BE2C (cell line): Measurements from ENCODE around the gene MTFMT.
A peak's percentile ranks its signal among the peaks of the same experiment; 100 is the strongest.
"Not testable (repeated sequence)": the region's sequence is repeated elsewhere in the genome, so short reads cannot be mapped to it uniquely, and the experiment has no call there.

Experiments
- DNase-seq: peaks from one replicate; pipeline ENCODE4 v3.0.0-alpha.2; 2020
- H3K27me3 ChIP-seq: fragments of 250-450 bp; sonication (Bioruptor Pico); 2 replicates; pipeline ENCODE4 v1.5.1; 2020; ENCODE audit warnings: mild to moderate bottlenecking
- H3K36me3 ChIP-seq: fragments of 250-450 bp; sonication (Bioruptor Pico); 2 replicates; pipeline ENCODE4 v1.5.1; 2020; ENCODE audit warnings: mild to moderate bottlenecking
- H3K4me1 ChIP-seq: fragments of 250-450 bp; sonication (Bioruptor Pico); 2 replicates; pipeline ENCODE4 v1.5.1; 2020
- H3K4me3 ChIP-seq: 2 replicates; pipeline ENCODE4 v1.5.1; 2011; ENCODE audit warnings: low read depth, low read length
- H3K9me3 ChIP-seq: fragments of 250-450 bp; sonication (Bioruptor Pico); 2 replicates; pipeline ENCODE4 v1.5.1; 2020
- CTCF ChIP-seq: IDR thresholded peaks from 2 replicates; pipeline ENCODE4 v1.5.1; 2012; ENCODE audit warnings: mild to moderate bottlenecking, low read depth, low read length

The MTFMT gene

GRCh38 chr15:65027593-65027992 is 1.8 kb downstream of the MTFMT start:
- DNase-seq: no peak
- no peak for TF ChIP-seq CTCF
- H3K4me3 ChIP-seq: no peak overlapping the region

GRCh38 chr15:65026756-65027155 is 2.7 kb downstream of the MTFMT start:
- TF ChIP-seq CTCF: no peak
- no peak overlapping the region for H3K4me3 ChIP-seq
- no peaks in the 10 kb centered on the region for H3K9me3 ChIP-seq
- DNase-seq: no peak
- no peaks in the 10 kb centered on the region for H3K4me1 ChIP-seq
- H3K27me3 ChIP-seq: no peaks in the 10 kb centered on the region
- peaks cover 12% of the 10 kb centered on the region; the same call in 1 of the 2 replicates for H3K36me3 ChIP-seq

More at GRCh38 chr15:65027593-65027992, 1.8 kb downstream of the MTFMT start:
- Histone ChIP-seq H3K36me3 (peaks cover 12% of the 10 kb centered on the region; the same call in 1 of the 2 replicates), H3K27me3 (no peaks in the 10 kb centered on the region), H3K4me1 (no peaks in the 10 kb centered on the region), H3K9me3 (no peaks in the 10 kb centered on the region)

- DNase-seq: no peak
- TF ChIP-seq CTCF: no peak
- peaks cover 34% of the 10 kb centered on the region for H3K36me3 ChIP-seq
- no peaks in the 10 kb centered on the region for H3K9me3 ChIP-seq
- no peaks in the 10 kb centered on the region for H3K27me3 ChIP-seq
- H3K4me3 ChIP-seq: no peak overlapping the region
- no peaks in the 10 kb centered on the region for H3K4me1 ChIP-seq
These were observed 8.0 kb downstream of the MTFMT start for GRCh38 chr15:65021488-65021887.

GRCh38 chr15:65020419-65020818 is 9.0 kb downstream of the MTFMT start:
- Histone ChIP-seq H3K27me3 (no peaks in the 10 kb centered on the region), H3K9me3 (no peaks in the 10 kb centered on the region), H3K4me1 (no peaks in the 10 kb centered on the region), H3K4me3 (no peak overlapping the region), H3K36me3 (peaks cover 35% of the 10 kb centered on the region)
- no peak; the same call in 1 of the 2 replicates for TF ChIP-seq CTCF
- DNase-seq: no peak

GRCh38 chr15:65011198-65011597 is 18.2 kb downstream of the MTFMT start:
- H3K9me3 ChIP-seq, DNase-seq, H3K4me1 ChIP-seq, H3K4me3 ChIP-seq, H3K27me3 ChIP-seq: not testable (repeated sequence)
- peaks cover 24% of the 10 kb centered on the region for H3K36me3 ChIP-seq

- Histone ChIP-seq H3K27me3 (no peaks in the 10 kb centered on the region), H3K36me3 (peaks cover 13% of the 10 kb centered on the region), H3K9me3 (no peaks in the 10 kb centered on the region), H3K4me1 (no peaks in the 10 kb centered on the region), H3K4me3 (no peak overlapping the region)
- TF ChIP-seq CTCF: peak; percentile 46
- DNase-seq: no peak
These were observed 20.5 kb downstream of the MTFMT start for GRCh38 chr15:65008983-65009382.

GRCh38 chr15:65006876-65007275 is 22.6 kb downstream of the MTFMT start:
- H3K4me1 ChIP-seq: no peaks in the 10 kb centered on the region
- no peak for DNase-seq
- H3K4me3 ChIP-seq: no peak overlapping the region
- H3K36me3 ChIP-seq: peaks cover 17% of the 10 kb centered on the region
- no peak for TF ChIP-seq CTCF
- no peaks in the 10 kb centered on the region for H3K27me3 ChIP-seq
- no peaks in the 10 kb centered on the region for H3K9me3 ChIP-seq
